ENCODE data around the gene SMCP. TPM values are rescaled to one million over a fixed set of nuclear protein-coding genes. Genes with fewer than 3 reads are reported as not detected.

Gene SMCP
- polyA plus RNA-seq, 1 experiment = not detected

GRCh38 chr1:152917794-152918193 lies 39.7 kb downstream of the SMCP start:
- peak; percentile 30 for TF ChIP-seq CTCF (IDR thresholded peaks at IDR 0.05; ENCODE audit: insufficient read depth, low read depth, low read length)
- Histone ChIP-seq H3K27me3 (ENCODE audit: control insufficient read depth, insufficient read depth, low read length) (no peaks in the 10 kb centered on the region), H3K4me3 (ENCODE audit: low read depth, low read length) (no peak overlapping the region), H3K36me3 (ENCODE audit: control insufficient read depth, insufficient read depth, low read length) (no peaks in the 10 kb centered on the region)
- POLR2A ChIA-PET = no interaction called here
- CTCF ChIA-PET = interaction anchor here (1.9 kb wide), 1 partner anchor 47 kb away, joined by 5 read pairs; no protein-coding TSS in a partner anchor
- DNase-seq (ENCODE audit: low read depth) = no peak

- POLR2A ChIA-PET = no interaction called here
- no peak for DNase-seq (ENCODE audit: low read depth)
- CTCF ChIA-PET = interaction anchor here (1.9 to 2.2 kb wide), 2 partner anchors 47 to 48 kb away, joined by 5 to 6 read pairs; no protein-coding TSS in a partner anchor
- Histone ChIP-seq H3K4me3 (ENCODE audit: low read depth, low read length) (no peak overlapping the region), H3K36me3 (ENCODE audit: control insufficient read depth, insufficient read depth, low read length) (no peaks in the 10 kb centered on the region), H3K27me3 (ENCODE audit: control insufficient read depth, insufficient read depth, low read length) (no peaks in the 10 kb centered on the region)
- TF ChIP-seq CTCF (IDR thresholded peaks at IDR 0.05; ENCODE audit: insufficient read depth, low read depth, low read length) = no peak
Measured at GRCh38 chr1:152919071-152919470, 40.9 kb downstream of the SMCP start.

- Histone ChIP-seq H3K36me3 (ENCODE audit: control insufficient read depth, insufficient read depth, low read length) (no peaks in the 10 kb centered on the region), H3K27me3 (ENCODE audit: control insufficient read depth, insufficient read depth, low read length) (no peaks in the 10 kb centered on the region), H3K4me3 (ENCODE audit: low read depth, low read length) (no peak overlapping the region)
- ChIA-PET CTCF (interaction anchor here (6.0 kb wide), 1 partner anchor 54 kb away, joined by 147 read pairs; no protein-coding TSS in a partner anchor), POLR2A (no interaction called here)
- no peak for TF ChIP-seq CTCF (IDR thresholded peaks at IDR 0.05; ENCODE audit: insufficient read depth, low read depth, low read length)
- no peak for DNase-seq (ENCODE audit: low read depth)
Measured at GRCh38 chr1:152924191-152924590, 46.1 kb downstream of the SMCP start.

GRCh38 chr1:152926091-152926490 lies 48.0 kb downstream of the SMCP start:
- DNase-seq (ENCODE audit: low read depth) = no peak
- CTCF ChIA-PET = interaction anchor here (0.5 to 6.0 kb wide), 25 partner anchors 9 to 533 kb away, joined by 3 to 147 read pairs (median 4); partner anchors contain the start of genes IVL, LCE6A and SMCP
- TF ChIP-seq CTCF (IDR thresholded peaks at IDR 0.05; ENCODE audit: insufficient read depth, low read depth, low read length) = peak; percentile 70
- Histone ChIP-seq H3K4me3 (ENCODE audit: low read depth, low read length) (no peak overlapping the region), H3K27me3 (ENCODE audit: control insufficient read depth, insufficient read depth, low read length) (no peaks in the 10 kb centered on the region), H3K36me3 (ENCODE audit: control insufficient read depth, insufficient read depth, low read length) (no peaks in the 10 kb centered on the region)
- POLR2A ChIA-PET = no interaction called here

- CTCF ChIA-PET = interaction anchor here (1.2 kb wide), 1 partner anchor 57 kb away, joined by 12 read pairs; no protein-coding TSS in a partner anchor
Measured at GRCh38 chr1:152928671-152929070, 50.5 kb downstream of the SMCP start.

More at GRCh38 chr1:152928671-152929070, 50.5 kb downstream of the SMCP start:
- no peak overlapping the region for H3K4me3 ChIP-seq (ENCODE audit: low read depth, low read length)
- POLR2A ChIA-PET = no interaction called here
- H3K36me3 ChIP-seq (ENCODE audit: control insufficient read depth, insufficient read depth, low read length) = no peaks in the 10 kb centered on the region
- DNase-seq (ENCODE audit: low read depth) = no peak
- no peaks in the 10 kb centered on the region; the same call in 1 of the 2 replicates for H3K27me3 ChIP-seq (ENCODE audit: control insufficient read depth, insufficient read depth, low read length)
- TF ChIP-seq CTCF (IDR thresholded peaks at IDR 0.05; ENCODE audit: insufficient read depth, low read depth, low read length) = no peak
